WTC11 (cell line): ENCODE results near the gene PROSER2. TPM values are rescaled to one million over a fixed set of nuclear protein-coding genes. Genes with fewer than 3 reads are reported as not detected.

Experiments used
- ATAC-seq: fragments of 200-7000 bp; cut with Tn5 transposase; 2 replicates; pipeline ENCODE4 v1.10.0; 2021; ENCODE audit warnings: mild to moderate bottlenecking, moderate library complexity
- CTCF ChIA-PET: fragments of 300-600 bp; sonication (Branson Sonifier 250); formaldehyde crosslinking; loops from one replicate; lab custom pipeline; 2021; ENCODE audit warnings: antibody characterized with exemption; lab: Charles Lee
- POLR2A ChIA-PET: fragments of 350-600 bp; sonication (Branson Sonifier 250); formaldehyde crosslinking; loops from one replicate; lab custom pipeline; 2021; ENCODE audit warnings: antibody characterized with exemption; lab: Charles Lee
- DNase-seq: peaks from one replicate; pipeline ENCODE4 v3.0.0; 2021; ENCODE audit warnings: low spot score
- H3K27ac Mint-ChIP-seq: 2 replicates; pipeline ENCODE4 v1.8.0; 2021; ENCODE audit warnings: mixed read lengths
- H3K27me3 Mint-ChIP-seq: 2 replicates; pipeline ENCODE4 v1.8.0; 2021; ENCODE audit warnings: low read depth, mild to moderate bottlenecking, moderate library complexity, mixed read lengths
- H3K36me3 Mint-ChIP-seq: 2 replicates; pipeline ENCODE4 v1.8.0; 2021; ENCODE audit warnings: mixed read lengths
- H3K4me1 Mint-ChIP-seq: 2 replicates; pipeline ENCODE4 v1.8.0; 2022; ENCODE audit warnings: mixed read lengths
- H3K4me3 Mint-ChIP-seq: 2 replicates; pipeline ENCODE4 v1.8.0; 2021; ENCODE audit warnings: mild to moderate bottlenecking, moderate library complexity, mixed read lengths
- H3K9me3 Mint-ChIP-seq: 2 replicates; pipeline ENCODE4 v1.8.0; 2021; ENCODE audit warnings: mixed read lengths
- EMX1 ChIP-seq: fragments of 250-450 bp; sonication (Bioruptor Pico); IDR thresholded peaks from 2 replicates; pipeline ENCODE4 v1.8.0; 2021; ENCODE audit warnings: mild to moderate bottlenecking
- ETV6 ChIP-seq: sonication (generic); formaldehyde crosslinking; IDR thresholded peaks from 2 replicates; pipeline ENCODE4 v1.8.1; 2022; ENCODE audit warnings: mild to moderate bottlenecking, missing genetic modification reagents
- FOXJ3 ChIP-seq: sonication (generic); formaldehyde crosslinking; IDR thresholded peaks from 2 replicates; pipeline ENCODE4 v1.9.0; 2021; ENCODE audit warnings: missing genetic modification reagents, mild to moderate bottlenecking, borderline replicate concordance
- FOXK1 ChIP-seq: sonication (generic); formaldehyde crosslinking; IDR thresholded peaks from 2 replicates; pipeline ENCODE4 v1.8.0; 2022; ENCODE audit warnings: mild to moderate bottlenecking, moderate library complexity, missing genetic modification reagents
- FOXP1 ChIP-seq: sonication (generic); formaldehyde crosslinking; IDR thresholded peaks from 2 replicates; pipeline ENCODE4 v1.8.0; 2022; ENCODE audit warnings: missing genetic modification reagents, mild to moderate bottlenecking, moderate library complexity, borderline replicate concordance
- GABPB1 ChIP-seq: sonication (generic); formaldehyde crosslinking; IDR thresholded peaks from 2 replicates; pipeline ENCODE4 v1.8.1; 2023; ENCODE audit warnings: mild to moderate bottlenecking, missing genetic modification reagents
- GTF2I ChIP-seq: fragments of 250-450 bp; sonication (Bioruptor Pico); conservative IDR thresholded peaks from 2 replicates; pipeline ENCODE4 v1.4.0; 2021; ENCODE audit warnings: mild to moderate bottlenecking
- JAZF1 ChIP-seq: fragments of 250-450 bp; sonication (Bioruptor Pico); IDR thresholded peaks from 2 replicates; pipeline ENCODE4 v1.9.0; 2021; ENCODE audit warnings: moderate library complexity, mild to moderate bottlenecking, inconsistent platforms
- SMAD4 ChIP-seq: sonication (generic); formaldehyde crosslinking; IDR thresholded peaks from 2 replicates; pipeline ENCODE4 v1.8.0; 2022; ENCODE audit warnings: mild to moderate bottlenecking, missing genetic modification reagents
- SOX15 ChIP-seq: fragments of 250-450 bp; sonication (Bioruptor Pico); IDR thresholded peaks from 2 replicates; pipeline ENCODE4 v1.9.0; 2021; ENCODE audit warnings: mild to moderate bottlenecking
- ZNF121 ChIP-seq: sonication (generic); formaldehyde crosslinking; IDR thresholded peaks from 2 replicates; pipeline ENCODE4 v1.8.0; 2023; ENCODE audit warnings: missing genetic modification reagents
- ZNF138 ChIP-seq: sonication (generic); formaldehyde crosslinking; conservative IDR thresholded peaks from 2 replicates; pipeline ENCODE4 v1.8.1; 2022; ENCODE audit warnings: mild to moderate bottlenecking, moderate library complexity, missing genetic modification reagents
- ZNF263 ChIP-seq: sonication (generic); formaldehyde crosslinking; IDR thresholded peaks from 2 replicates; pipeline ENCODE4 v1.8.1; 2022; ENCODE audit warnings: low read depth, mild to moderate bottlenecking, moderate library complexity, missing genetic modification reagents
- ZNF671 ChIP-seq: fragments of 250-450 bp; sonication (Bioruptor Pico); IDR thresholded peaks from 2 replicates; pipeline ENCODE4 v1.8.0; 2021; ENCODE audit warnings: mild to moderate bottlenecking
- total RNA-seq: library from RNA; stranded (reverse); gene quantifications from 3 replicates; pipeline ENCODE4 v1.2.3, GENCODE V29; 2021
- TF ChIP-seq, protein P1 (sequence below): fragments of 250-450 bp; sonication (Bioruptor Pico); IDR thresholded peaks from 2 replicates; pipeline ENCODE4 v1.9.0; 2021; ENCODE audit warnings: mild to moderate bottlenecking
- TF ChIP-seq, protein P2 (sequence below): sonication (generic); formaldehyde crosslinking; IDR thresholded peaks from 2 replicates; pipeline ENCODE4 v1.8.0; 2023; ENCODE audit warnings: missing genetic modification reagents, mild to moderate bottlenecking, borderline replicate concordance
- TF ChIP-seq, protein P3 (sequence below): sonication (generic); formaldehyde crosslinking; IDR thresholded peaks from 2 replicates; pipeline ENCODE4 v1.8.1; 2023; ENCODE audit warnings: mild to moderate bottlenecking, missing genetic modification reagents
- TF ChIP-seq, protein P4 (sequence below): sonication (generic); formaldehyde crosslinking; conservative IDR thresholded peaks from 2 replicates; pipeline ENCODE4 v1.8.1; 2022; ENCODE audit warnings: mild to moderate bottlenecking, missing genetic modification reagents
- TF ChIP-seq, protein P5 (sequence below): sonication (generic); formaldehyde crosslinking; IDR thresholded peaks from 2 replicates; pipeline ENCODE4 v1.8.1; 2022; ENCODE audit warnings: low read depth, missing genetic modification reagents, borderline replicate concordance
- TF ChIP-seq, protein P6 (sequence below): sonication (generic); formaldehyde crosslinking; IDR thresholded peaks from 2 replicates; pipeline ENCODE4 v1.8.0; 2022; ENCODE audit warnings: missing genetic modification reagents

Gene PROSER2
- total RNA-seq, 1 experiment from 2014 or later: 8.5 TPM

DNA sequence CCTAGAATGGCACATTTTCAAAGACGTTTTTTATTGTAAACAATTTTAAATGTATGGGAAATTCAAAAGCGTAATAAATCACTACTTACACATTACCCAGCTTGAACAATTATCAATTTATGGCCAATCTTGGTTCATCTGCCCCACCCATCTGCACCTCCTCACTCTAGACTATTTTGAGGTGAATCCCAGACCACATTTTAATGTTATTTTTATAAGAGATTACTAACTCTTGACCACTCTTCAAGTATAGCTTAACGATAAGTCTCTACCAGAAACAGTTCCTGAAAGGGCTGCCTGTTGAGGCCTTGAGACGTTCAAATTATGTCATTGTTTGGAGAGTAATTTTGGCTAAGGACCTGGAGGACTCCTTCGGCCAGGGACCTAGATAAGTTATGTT, 47.7 kb upstream of the PROSER2 start:
- ChIA-PET CTCF (interaction anchor here (2.2 kb wide), 1 partner anchor 17 kb away, joined by 7 read pairs; no protein-coding TSS in a partner anchor), POLR2A (no interaction called here)
- Mint-ChIP-seq H3K4me1 (no peaks in the 10 kb centered on the region), H3K4me3 (no peak overlapping the region), H3K27ac (no peak overlapping the region), H3K27me3 (no peaks in the 10 kb centered on the region; the same call in 1 of the 2 replicates), H3K9me3 (peaks cover 12% of the 10 kb centered on the region), H3K36me3 (no peaks in the 10 kb centered on the region)
- DNase-seq (no peak), ATAC-seq (no peak)
- TF ChIP-seq, protein P1, sequence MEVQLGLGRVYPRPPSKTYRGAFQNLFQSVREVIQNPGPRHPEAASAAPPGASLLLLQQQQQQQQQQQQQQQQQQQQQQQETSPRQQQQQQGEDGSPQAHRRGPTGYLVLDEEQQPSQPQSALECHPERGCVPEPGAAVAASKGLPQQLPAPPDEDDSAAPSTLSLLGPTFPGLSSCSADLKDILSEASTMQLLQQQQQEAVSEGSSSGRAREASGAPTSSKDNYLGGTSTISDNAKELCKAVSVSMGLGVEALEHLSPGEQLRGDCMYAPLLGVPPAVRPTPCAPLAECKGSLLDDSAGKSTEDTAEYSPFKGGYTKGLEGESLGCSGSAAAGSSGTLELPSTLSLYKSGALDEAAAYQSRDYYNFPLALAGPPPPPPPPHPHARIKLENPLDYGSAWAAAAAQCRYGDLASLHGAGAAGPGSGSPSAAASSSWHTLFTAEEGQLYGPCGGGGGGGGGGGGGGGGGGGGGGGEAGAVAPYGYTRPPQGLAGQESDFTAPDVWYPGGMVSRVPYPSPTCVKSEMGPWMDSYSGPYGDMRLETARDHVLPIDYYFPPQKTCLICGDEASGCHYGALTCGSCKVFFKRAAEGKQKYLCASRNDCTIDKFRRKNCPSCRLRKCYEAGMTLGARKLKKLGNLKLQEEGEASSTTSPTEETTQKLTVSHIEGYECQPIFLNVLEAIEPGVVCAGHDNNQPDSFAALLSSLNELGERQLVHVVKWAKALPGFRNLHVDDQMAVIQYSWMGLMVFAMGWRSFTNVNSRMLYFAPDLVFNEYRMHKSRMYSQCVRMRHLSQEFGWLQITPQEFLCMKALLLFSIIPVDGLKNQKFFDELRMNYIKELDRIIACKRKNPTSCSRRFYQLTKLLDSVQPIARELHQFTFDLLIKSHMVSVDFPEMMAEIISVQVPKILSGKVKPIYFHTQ (CRISPR knock-in tag): no peak
- TF ChIP-seq, protein P2, sequence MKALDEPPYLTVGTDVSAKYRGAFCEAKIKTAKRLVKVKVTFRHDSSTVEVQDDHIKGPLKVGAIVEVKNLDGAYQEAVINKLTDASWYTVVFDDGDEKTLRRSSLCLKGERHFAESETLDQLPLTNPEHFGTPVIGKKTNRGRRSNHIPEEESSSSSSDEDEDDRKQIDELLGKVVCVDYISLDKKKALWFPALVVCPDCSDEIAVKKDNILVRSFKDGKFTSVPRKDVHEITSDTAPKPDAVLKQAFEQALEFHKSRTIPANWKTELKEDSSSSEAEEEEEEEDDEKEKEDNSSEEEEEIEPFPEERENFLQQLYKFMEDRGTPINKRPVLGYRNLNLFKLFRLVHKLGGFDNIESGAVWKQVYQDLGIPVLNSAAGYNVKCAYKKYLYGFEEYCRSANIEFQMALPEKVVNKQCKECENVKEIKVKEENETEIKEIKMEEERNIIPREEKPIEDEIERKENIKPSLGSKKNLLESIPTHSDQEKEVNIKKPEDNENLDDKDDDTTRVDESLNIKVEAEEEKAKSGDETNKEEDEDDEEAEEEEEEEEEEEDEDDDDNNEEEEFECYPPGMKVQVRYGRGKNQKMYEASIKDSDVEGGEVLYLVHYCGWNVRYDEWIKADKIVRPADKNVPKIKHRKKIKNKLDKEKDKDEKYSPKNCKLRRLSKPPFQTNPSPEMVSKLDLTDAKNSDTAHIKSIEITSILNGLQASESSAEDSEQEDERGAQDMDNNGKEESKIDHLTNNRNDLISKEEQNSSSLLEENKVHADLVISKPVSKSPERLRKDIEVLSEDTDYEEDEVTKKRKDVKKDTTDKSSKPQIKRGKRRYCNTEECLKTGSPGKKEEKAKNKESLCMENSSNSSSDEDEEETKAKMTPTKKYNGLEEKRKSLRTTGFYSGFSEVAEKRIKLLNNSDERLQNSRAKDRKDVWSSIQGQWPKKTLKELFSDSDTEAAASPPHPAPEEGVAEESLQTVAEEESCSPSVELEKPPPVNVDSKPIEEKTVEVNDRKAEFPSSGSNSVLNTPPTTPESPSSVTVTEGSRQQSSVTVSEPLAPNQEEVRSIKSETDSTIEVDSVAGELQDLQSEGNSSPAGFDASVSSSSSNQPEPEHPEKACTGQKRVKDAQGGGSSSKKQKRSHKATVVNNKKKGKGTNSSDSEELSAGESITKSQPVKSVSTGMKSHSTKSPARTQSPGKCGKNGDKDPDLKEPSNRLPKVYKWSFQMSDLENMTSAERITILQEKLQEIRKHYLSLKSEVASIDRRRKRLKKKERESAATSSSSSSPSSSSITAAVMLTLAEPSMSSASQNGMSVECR (CRISPR knock-in tag): no peak
- TF ChIP-seq, protein P3, sequence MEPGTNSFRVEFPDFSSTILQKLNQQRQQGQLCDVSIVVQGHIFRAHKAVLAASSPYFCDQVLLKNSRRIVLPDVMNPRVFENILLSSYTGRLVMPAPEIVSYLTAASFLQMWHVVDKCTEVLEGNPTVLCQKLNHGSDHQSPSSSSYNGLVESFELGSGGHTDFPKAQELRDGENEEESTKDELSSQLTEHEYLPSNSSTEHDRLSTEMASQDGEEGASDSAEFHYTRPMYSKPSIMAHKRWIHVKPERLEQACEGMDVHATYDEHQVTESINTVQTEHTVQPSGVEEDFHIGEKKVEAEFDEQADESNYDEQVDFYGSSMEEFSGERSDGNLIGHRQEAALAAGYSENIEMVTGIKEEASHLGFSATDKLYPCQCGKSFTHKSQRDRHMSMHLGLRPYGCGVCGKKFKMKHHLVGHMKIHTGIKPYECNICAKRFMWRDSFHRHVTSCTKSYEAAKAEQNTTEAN (CRISPR knock-in tag): no peak
- TF ChIP-seq FOXJ3 (CRISPR knock-in tag) (no peak), SMAD4 (CRISPR knock-in tag) (no peak), ETV6 (CRISPR knock-in tag) (no peak), FOXK1 (CRISPR knock-in tag) (no peak), EMX1 (CRISPR knock-in tag) (no peak), ZNF671 (CRISPR knock-in tag) (no peak), SOX15 (CRISPR knock-in tag) (no peak), ZNF138 (CRISPR knock-in tag) (no peak), JAZF1 (CRISPR knock-in tag) (no peak), ZNF121 (CRISPR knock-in tag) (no peak), GTF2I (CRISPR knock-in tag) (no peak), FOXP1 (CRISPR knock-in tag) (no peak), ZNF263 (no peak), GABPB1 (no peak)
- TF ChIP-seq, protein P4, sequence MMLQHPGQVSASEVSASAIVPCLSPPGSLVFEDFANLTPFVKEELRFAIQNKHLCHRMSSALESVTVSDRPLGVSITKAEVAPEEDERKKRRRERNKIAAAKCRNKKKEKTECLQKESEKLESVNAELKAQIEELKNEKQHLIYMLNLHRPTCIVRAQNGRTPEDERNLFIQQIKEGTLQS: no peak
- TF ChIP-seq, protein P5, sequence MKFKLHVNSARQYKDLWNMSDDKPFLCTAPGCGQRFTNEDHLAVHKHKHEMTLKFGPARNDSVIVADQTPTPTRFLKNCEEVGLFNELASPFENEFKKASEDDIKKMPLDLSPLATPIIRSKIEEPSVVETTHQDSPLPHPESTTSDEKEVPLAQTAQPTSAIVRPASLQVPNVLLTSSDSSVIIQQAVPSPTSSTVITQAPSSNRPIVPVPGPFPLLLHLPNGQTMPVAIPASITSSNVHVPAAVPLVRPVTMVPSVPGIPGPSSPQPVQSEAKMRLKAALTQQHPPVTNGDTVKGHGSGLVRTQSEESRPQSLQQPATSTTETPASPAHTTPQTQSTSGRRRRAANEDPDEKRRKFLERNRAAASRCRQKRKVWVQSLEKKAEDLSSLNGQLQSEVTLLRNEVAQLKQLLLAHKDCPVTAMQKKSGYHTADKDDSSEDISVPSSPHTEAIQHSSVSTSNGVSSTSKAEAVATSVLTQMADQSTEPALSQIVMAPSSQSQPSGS (CRISPR knock-in tag): no peak
- TF ChIP-seq, protein P6, sequence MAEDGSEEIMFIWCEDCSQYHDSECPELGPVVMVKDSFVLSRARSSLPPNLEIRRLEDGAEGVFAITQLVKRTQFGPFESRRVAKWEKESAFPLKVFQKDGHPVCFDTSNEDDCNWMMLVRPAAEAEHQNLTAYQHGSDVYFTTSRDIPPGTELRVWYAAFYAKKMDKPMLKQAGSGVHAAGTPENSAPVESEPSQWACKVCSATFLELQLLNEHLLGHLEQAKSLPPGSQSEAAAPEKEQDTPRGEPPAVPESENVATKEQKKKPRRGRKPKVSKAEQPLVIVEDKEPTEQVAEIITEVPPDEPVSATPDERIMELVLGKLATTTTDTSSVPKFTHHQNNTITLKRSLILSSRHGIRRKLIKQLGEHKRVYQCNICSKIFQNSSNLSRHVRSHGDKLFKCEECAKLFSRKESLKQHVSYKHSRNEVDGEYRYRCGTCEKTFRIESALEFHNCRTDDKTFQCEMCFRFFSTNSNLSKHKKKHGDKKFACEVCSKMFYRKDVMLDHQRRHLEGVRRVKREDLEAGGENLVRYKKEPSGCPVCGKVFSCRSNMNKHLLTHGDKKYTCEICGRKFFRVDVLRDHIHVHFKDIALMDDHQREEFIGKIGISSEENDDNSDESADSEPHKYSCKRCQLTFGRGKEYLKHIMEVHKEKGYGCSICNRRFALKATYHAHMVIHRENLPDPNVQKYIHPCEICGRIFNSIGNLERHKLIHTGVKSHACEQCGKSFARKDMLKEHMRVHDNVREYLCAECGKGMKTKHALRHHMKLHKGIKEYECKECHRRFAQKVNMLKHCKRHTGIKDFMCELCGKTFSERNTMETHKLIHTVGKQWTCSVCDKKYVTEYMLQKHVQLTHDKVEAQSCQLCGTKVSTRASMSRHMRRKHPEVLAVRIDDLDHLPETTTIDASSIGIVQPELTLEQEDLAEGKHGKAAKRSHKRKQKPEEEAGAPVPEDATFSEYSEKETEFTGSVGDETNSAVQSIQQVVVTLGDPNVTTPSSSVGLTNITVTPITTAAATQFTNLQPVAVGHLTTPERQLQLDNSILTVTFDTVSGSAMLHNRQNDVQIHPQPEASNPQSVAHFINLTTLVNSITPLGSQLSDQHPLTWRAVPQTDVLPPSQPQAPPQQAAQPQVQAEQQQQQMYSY (CRISPR knock-in tag): no peak
